DND-41 (cell line): Measurements from ENCODE around the gene LSR.

ENCODE experiments used
- EZH2 ChIP-seq: IDR thresholded peaks from 3 replicates; pipeline ENCODE4 v1.6.1; 2012; ENCODE audit warnings: borderline replicate concordance, low read depth, mild to moderate bottlenecking, moderate library complexity, low read length, inconsistent platforms; ENCODE audit not compliant: severe bottlenecking
- TF ChIP-seq, protein P1 (sequence below): IDR thresholded peaks from 2 replicates; pipeline ENCODE4 v1.5.1; 2012; ENCODE audit warnings: borderline replicate concordance, low read length, moderate library complexity, mild to moderate bottlenecking; ENCODE audit not compliant: poor library complexity, severe bottlenecking; ENCODE audit errors: extremely low read depth

GRCh38 chr19:35216016-35216832 lies 32.6 kb upstream of the LSR start:
- TF ChIP-seq, protein P1, sequence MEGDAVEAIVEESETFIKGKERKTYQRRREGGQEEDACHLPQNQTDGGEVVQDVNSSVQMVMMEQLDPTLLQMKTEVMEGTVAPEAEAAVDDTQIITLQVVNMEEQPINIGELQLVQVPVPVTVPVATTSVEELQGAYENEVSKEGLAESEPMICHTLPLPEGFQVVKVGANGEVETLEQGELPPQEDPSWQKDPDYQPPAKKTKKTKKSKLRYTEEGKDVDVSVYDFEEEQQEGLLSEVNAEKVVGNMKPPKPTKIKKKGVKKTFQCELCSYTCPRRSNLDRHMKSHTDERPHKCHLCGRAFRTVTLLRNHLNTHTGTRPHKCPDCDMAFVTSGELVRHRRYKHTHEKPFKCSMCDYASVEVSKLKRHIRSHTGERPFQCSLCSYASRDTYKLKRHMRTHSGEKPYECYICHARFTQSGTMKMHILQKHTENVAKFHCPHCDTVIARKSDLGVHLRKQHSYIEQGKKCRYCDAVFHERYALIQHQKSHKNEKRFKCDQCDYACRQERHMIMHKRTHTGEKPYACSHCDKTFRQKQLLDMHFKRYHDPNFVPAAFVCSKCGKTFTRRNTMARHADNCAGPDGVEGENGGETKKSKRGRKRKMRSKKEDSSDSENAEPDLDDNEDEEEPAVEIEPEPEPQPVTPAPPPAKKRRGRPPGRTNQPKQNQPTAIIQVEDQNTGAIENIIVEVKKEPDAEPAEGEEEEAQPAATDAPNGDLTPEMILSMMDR = no peak
- TF ChIP-seq EZH2 = no peak
